IgD-negative memory B cell (primary cell): Measurements from ENCODE around the gene ZNF146. TPM values are rescaled to one million over a fixed set of nuclear protein-coding genes. Genes with fewer than 3 reads are reported as not detected.
A peak's percentile ranks its signal among the peaks of the same experiment; 100 is the strongest.
"Not testable (repeated sequence)": the region's sequence is repeated elsewhere in the genome, so short reads cannot be mapped to it uniquely, and the experiment has no call there.

Experiments
- H3K27ac Mint-ChIP-seq, 3 donors: one replicate each; pipeline ENCODE4 v1.8.0; 2020 to 2022; ENCODE audit warnings: mild to moderate bottlenecking in 3 of 3, mixed read lengths in 3 of 3, moderate library complexity in 1 of 3
- H3K27me3 Mint-ChIP-seq: one replicate; pipeline ENCODE4 v1.8.0; 2021; ENCODE audit warnings: mixed read lengths
- H3K36me3 Mint-ChIP-seq: one replicate; pipeline ENCODE4 v1.8.0; 2020; ENCODE audit warnings: mild to moderate bottlenecking, mixed read lengths
- H3K4me1 Mint-ChIP-seq, 3 donors: one replicate each; pipeline ENCODE4 v1.8.0; 2020 to 2022; ENCODE audit warnings: mixed read lengths in 3 of 3, mild to moderate bottlenecking in 1 of 3
- H3K4me3 Mint-ChIP-seq, 4 donors: one replicate each; pipeline ENCODE4 v1.8.0; 2020 to 2022; ENCODE audit warnings: mild to moderate bottlenecking in 4 of 4, mixed read lengths in 4 of 4, moderate library complexity in 3 of 4
- H3K9me3 Mint-ChIP-seq, 3 donors: one replicate each; pipeline ENCODE4 v1.8.0; 2020 to 2021; ENCODE audit warnings: mixed read lengths in 3 of 3, mild to moderate bottlenecking in 1 of 3
- polyA plus RNA-seq: library from polyadenylated mRNA; unstranded; fragments of 300-500 nt; fragmentation: Illumina TruSeq; gene quantifications from one replicate; pipeline ENCODE4 v1.2.3, GENCODE V29; 2021

ZNF146 gene
- polyA plus RNA-seq, 1 donor from 2014 or later = 69.0 TPM

DNA sequence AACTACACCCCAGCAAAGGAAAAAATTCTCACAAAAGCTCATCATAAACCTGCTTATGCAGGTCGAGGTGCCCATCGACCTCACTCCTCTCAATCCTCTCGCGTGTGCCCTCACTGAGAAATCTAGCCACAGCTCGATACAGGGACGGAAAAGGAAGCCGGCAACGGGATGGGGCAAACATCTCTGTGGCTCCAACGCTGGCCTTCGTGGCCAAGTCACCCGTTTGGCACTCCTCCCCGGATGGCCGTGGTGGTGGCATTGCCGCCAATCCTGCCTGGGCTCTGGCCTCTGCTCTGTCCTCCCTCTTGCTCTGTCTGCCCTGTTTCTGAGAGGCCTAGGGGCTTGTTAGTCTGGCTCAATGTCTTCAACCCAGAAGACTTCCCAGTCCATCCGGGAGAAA, 41.2 kb downstream of the ZNF146 start:
- no peak overlapping the region for H3K27ac Mint-ChIP-seq
- peaks cover 0 to 4% (median 0%) of the 10 kb centered on the region in 3 donors for H3K4me1 Mint-ChIP-seq
- H3K4me3 Mint-ChIP-seq = no peak overlapping the region
- H3K27me3 Mint-ChIP-seq = no peaks in the 10 kb centered on the region
- H3K36me3 Mint-ChIP-seq = peaks cover 5% of the 10 kb centered on the region
- H3K9me3 Mint-ChIP-seq = peaks cover 0 to 6% (median 0%) of the 10 kb centered on the region in 3 donors

DNA sequence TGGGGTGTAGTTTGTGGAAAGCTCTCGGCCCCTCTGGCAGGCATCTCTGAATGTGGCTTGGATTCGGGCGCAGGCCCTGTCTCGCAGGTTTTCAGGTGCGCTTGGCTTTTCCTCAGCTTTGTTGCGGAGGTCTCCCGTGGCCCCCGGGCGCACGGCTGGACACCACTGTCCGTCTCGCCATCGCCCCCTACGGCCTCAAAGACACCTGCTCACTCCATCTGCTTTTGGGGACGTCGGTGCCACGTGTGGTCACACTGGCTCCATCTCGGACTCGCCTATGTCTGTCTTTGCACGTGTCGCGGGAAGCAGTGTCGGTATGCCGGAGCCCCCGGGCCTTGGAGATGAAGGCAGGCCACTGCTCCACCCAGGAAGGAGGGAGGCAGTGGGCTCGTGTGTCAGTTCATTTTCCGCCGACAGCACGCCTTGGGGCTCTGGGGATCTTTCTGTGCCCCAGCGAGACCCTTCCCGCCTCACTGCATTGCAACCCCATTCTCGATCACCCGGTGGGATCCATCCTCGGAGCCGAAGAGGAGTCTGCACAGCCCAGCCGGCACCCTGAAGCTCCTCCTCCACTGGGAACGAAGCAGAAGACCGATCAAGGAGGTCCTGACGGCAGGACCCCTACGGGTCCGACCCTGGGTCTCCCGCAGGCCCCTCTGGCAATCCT, 42.1 kb downstream of the ZNF146 start:
- Mint-ChIP-seq H3K27me3 (no peaks in the 10 kb centered on the region), H3K36me3 (peaks cover 5% of the 10 kb centered on the region), H3K4me3 (peak overlapping the region in 1 of 4 donors; percentile 12), H3K27ac (no peak overlapping the region), H3K9me3 (peaks cover 0 to 6% (median 0%) of the 10 kb centered on the region in 3 donors), H3K4me1 (peaks cover 0 to 4% (median 0%) of the 10 kb centered on the region in 3 donors)

DNA sequence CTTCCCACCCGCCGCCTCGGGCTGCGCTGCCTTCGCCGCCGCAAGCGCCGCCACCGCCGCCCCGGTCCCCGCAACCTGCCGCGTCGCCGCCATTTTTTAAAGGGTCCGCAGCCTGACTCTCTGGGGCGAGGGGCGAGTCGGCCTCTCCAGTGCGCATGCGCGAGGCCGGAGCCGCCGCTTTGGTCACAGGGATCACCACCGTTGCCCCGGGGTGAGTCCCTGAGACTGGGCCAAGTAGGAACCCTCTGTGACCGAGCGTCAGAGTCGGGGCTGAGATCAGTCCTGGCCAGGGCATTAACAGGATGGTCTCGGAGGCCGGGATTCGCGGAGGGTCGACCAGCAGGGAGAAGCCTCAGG, 42.6 kb downstream of the ZNF146 start:
- Mint-ChIP-seq H3K27me3 (no peaks in the 10 kb centered on the region), H3K27ac (no peak overlapping the region), H3K9me3 (peaks cover 0 to 6% (median 0%) of the 10 kb centered on the region in 3 donors), H3K4me1 (peaks cover 0 to 4% (median 0%) of the 10 kb centered on the region in 3 donors), H3K36me3 (peaks cover 5% of the 10 kb centered on the region), H3K4me3 (no peak overlapping the region)

DNA sequence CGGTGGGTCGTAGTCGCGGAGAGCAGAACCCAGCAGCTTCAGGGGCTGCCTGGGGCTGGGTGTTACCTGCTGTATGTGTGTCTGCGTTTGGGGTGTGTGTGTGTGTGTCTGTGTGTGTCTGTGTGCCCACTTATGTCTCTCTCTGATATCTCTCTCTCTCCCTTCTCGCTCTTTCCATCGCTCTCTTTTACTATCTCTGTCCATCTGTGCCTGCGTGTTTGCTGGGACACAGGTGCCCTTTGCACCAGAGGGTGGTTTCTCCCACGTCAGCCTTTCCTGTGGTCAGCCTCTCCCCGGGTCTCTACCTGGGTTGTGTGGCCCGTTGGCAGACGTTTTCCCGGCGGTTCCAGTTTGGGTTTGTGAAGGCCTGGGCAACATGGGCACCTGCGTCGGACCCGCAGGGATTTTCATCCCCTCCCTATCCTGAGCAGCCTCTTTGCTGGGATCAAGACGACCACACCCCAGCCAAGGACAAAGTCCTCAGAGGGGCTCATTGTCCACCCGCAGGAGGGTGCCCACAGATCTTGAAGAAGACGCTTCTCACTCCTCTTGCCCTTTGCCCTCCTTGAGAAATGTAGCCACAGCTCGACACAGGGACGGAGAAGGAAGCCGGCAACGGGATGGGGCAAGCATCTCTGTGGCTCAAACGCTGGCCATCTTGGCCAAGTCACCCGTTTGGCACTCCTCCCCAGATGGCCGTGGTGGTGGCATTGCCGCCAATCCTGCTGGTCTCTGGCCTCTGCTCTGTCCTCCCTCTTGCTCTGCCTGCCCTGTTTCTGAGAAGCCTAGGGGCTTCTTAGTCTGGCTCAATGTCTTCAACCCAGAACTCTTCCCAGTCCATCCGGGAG, 43.3 kb downstream of the ZNF146 start:
- no peaks in the 10 kb centered on the region for H3K27me3 Mint-ChIP-seq
- no peak overlapping the region for H3K4me3 Mint-ChIP-seq
- H3K27ac Mint-ChIP-seq = no peak overlapping the region
- peaks cover 0 to 4% (median 0%) of the 10 kb centered on the region in 3 donors for H3K4me1 Mint-ChIP-seq
- peaks cover 0 to 6% (median 0%) of the 10 kb centered on the region in 3 donors for H3K9me3 Mint-ChIP-seq
- H3K36me3 Mint-ChIP-seq = peaks cover 5% of the 10 kb centered on the region

DNA sequence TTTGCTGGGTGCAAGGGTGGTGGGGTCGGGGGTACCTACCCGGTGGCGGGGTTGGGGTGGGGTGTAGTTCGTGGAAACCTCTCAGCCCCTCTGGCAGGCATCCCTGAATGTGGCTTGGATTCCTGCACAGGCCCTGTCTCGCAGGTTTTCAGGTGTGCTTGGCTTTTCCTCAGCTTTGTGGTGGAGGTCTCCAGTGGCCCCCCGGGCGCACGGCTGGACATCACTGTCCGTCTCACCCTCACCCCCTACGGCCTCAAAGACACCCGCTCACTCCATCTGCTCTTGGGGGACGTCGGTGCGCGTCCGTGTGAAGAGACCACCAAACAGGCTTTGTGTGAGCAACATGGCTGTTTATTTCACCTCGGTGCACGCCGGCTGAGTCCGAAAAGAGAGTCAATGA, 44.3 kb downstream of the ZNF146 start:
- H3K36me3 Mint-ChIP-seq = peaks cover 5% of the 10 kb centered on the region
- H3K9me3 Mint-ChIP-seq = peaks cover 0 to 11% (median 4%) of the 10 kb centered on the region in 3 donors
- H3K27ac Mint-ChIP-seq = no peak overlapping the region
- no peak overlapping the region for H3K4me3 Mint-ChIP-seq
- peaks cover 0 to 4% (median 0%) of the 10 kb centered on the region in 3 donors for H3K4me1 Mint-ChIP-seq
- no peaks in the 10 kb centered on the region for H3K27me3 Mint-ChIP-seq

DNA sequence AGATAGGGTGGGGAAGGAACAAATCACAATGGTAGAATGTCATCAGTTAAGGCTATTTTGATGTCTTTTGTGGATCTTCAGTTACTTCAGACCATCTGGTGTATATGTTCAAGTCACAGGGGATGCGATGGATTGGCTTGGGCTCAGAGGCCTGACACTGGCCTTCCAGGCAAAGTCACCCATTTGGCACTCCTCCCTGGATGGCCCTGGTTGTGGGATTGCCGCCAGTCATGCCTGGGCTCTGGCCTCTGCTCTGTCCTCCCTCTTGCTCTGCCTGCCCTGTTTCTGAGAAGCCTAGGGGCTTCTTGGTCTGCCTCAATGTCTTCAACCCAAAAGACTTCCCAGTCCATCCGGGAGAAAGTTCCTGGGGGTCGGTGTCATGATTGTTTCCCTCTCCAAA, 50.2 kb downstream of the ZNF146 start:
- Mint-ChIP-seq H3K27me3 (no peaks in the 10 kb centered on the region), H3K4me1 (no peaks in the 10 kb centered on the region), H3K36me3 (no peaks in the 10 kb centered on the region), H3K4me3 (no peak overlapping the region), H3K9me3 (peaks cover 2 to 9% (median 9%) of the 10 kb centered on the region in 3 donors), H3K27ac (no peak overlapping the region)

DNA sequence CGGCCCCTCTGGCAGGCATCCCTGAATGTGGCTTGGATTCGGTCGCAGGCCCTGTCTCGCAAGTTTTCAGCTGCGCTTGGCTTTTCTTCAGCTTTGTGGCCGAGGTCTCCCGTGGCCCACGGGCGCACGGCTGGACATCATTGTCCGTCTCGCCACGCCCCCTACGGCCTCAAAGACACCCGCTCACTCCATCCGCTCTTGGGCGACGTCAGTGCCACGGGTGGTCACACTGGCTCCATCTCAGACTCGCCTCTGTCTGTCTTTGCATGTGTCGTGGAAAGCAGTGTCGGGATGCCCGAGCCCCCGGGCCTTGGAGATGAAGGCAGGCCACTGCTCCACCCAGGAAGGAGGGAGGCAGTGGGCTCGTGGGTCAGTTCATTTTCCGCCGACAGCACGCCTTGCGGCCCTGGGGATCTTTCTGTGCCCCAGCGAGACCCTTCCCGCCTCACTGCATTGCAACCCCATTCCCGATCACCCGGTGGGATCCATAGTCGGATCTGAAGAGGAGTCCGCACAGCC, 51.0 kb downstream of the ZNF146 start:
- Mint-ChIP-seq H3K4me3 (no peak overlapping the region), H3K36me3 (no peaks in the 10 kb centered on the region), H3K4me1 (no peaks in the 10 kb centered on the region), H3K27ac (no peak overlapping the region), H3K27me3 (no peaks in the 10 kb centered on the region), H3K9me3 (peaks cover 2 to 9% (median 9%) of the 10 kb centered on the region in 3 donors)

DNA sequence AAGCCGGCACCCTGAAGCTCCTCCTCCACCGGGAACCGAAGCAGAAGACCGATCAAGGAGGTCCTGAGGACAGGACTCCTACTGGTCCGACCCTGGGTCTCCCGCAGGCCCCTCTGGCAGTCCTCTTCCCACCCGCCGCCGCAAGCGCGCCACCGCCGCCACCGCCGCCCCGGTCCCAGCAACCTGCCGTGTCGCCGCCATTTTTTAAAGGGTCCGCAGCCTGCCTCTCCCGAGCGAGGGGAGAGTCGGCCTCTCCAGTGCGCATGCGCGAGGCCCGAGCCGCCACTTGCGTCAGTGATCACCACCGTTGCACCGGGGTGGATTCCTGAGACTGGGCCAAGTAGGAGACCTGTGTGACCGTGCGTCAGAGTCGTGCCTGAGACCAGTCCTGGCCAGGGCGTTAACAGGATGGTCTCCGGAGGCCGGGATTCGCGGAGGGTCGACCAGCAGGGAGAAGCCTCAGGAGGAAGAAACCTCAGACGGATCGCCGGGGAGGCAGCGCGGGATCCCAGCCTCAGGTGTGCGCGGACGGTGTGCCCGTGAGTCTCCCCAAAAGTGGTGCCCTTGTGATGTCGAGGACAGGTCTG, 51.6 kb downstream of the ZNF146 start:
- Mint-ChIP-seq H3K27ac (no peak overlapping the region), H3K36me3 (no peaks in the 10 kb centered on the region), H3K4me3 (no peak overlapping the region), H3K9me3 (peaks cover 2 to 9% (median 9%) of the 10 kb centered on the region in 3 donors), H3K27me3 (no peaks in the 10 kb centered on the region), H3K4me1 (no peaks in the 10 kb centered on the region)

DNA sequence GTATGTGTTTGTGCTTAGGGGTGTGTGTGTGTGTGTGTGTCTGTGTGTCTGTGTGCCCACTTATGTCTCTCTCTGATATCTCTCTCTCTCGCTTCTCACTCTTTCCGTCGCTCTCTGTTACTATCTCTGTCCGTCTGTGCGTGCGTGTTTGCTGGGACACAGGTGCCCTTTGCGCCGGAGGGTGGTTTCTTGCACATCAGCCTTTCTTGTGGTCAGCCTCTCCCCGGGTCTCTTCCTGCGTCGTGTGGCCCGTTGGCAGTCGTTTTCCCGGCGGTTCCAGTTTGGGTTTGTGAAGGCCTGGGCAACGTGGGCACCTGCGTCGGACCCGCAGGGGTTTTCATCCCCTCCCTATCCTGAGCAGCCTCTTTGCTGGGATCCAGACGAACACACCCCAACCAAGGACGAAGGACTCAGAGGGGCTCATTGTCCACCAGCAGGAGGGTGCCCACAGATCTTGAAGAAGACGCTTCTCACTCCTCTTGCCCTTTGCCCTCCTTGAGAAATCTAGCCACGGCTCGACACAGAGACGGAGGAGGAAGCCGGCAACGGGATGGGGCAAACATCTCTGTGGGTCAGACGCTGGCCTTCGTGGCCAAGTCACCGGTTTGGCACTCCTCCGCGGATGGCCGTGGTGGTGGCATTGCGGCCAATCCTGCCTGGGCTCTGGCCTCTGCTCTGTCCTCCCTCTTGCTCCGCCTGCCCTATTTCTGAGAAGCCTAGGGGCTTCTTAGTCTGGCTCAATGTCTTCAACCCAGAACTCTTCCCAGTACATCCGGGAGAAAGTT, 52.3 kb downstream of the ZNF146 start:
- Mint-ChIP-seq H3K4me1 (no peaks in the 10 kb centered on the region), H3K36me3 (no peaks in the 10 kb centered on the region), H3K27me3 (no peaks in the 10 kb centered on the region), H3K27ac (no peak overlapping the region), H3K9me3 (peaks cover 2 to 9% (median 9%) of the 10 kb centered on the region in 3 donors), H3K4me3 (no peak overlapping the region)

DNA sequence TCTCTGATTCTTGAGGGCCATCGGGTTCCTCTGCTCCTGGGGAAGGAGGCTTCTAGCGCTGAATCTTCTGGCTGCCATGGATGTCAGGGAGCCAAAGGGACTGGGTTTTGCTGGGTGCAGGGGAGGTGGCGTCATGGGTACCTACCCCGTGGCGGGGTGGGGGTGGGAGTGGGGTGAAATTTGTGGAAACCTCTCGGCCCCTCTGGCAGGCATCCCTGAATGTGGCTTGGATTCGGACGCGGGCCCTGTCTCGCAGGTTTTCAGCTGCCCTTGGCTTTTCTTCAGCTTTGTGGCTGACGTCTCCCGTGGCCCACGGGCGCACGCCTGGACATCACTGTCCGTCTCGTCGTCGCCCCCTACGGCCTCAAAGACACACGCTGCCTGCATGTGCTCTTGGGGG, 53.2 kb downstream of the ZNF146 start:
- H3K4me1 Mint-ChIP-seq, H3K27ac Mint-ChIP-seq, H3K9me3 Mint-ChIP-seq, H3K4me3 Mint-ChIP-seq, H3K27me3 Mint-ChIP-seq, H3K36me3 Mint-ChIP-seq: not testable (repeated sequence)

DNA sequence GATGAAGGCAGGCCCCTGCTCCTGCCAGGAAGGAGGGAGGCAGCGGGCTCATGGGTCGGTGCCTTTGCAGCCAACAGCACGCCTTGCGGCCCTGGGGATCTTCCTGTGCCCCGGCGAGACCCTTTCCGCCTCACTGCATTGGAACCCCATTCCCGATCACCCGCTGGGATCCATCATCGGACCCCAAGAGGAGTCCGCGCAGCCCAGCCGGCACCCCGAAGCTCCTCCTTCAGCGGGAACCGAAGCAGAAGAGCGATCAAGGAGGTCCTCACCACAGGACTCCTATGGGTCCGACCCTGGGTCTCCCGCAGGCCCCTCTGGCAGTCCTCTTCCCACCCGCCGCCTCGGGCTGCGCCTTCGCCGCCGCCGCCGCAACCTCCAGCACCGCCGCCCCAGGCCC, 53.7 kb downstream of the ZNF146 start:
- not testable (repeated sequence) for H3K9me3 Mint-ChIP-seq, H3K27me3 Mint-ChIP-seq, H3K36me3 Mint-ChIP-seq, H3K4me3 Mint-ChIP-seq, H3K27ac Mint-ChIP-seq, H3K4me1 Mint-ChIP-seq

DNA sequence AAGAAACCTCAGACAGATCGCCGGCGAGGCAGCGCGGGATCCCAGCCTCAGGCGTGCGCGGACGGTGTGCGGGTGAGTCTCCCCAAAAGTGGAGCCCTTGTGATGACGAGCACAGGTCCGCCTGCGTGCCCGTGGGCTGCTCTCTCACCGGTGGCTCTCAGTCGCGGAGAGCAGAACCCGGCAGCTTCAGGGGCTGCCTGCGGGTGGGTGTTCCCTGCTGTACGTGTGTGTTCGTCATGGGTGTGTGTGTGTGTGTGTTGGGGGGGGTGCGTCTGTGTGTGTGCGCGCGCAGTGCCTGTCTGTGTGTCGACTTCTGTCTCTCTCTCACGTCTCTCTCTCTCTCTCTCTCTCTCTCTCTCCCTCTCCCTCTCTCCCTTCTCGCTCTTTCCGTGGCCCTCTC, 54.4 kb downstream of the ZNF146 start:
- not testable (repeated sequence) for H3K4me1 Mint-ChIP-seq, H3K36me3 Mint-ChIP-seq, H3K27ac Mint-ChIP-seq, H3K9me3 Mint-ChIP-seq, H3K4me3 Mint-ChIP-seq, H3K27me3 Mint-ChIP-seq
